HG03469 (cell line): Measurements from ENCODE around the gene CCL13.

Experiments
- ATAC-seq: cut with Tn5 transposase; IDR thresholded peaks from one replicate; pipeline ENCODE4 v1.9.1; 2021; ENCODE audit warnings: mild to moderate bottlenecking, moderate library complexity, moderate number of reproducible peaks; ENCODE audit not compliant: unreplicated experiment

CCL13 gene

DNA sequence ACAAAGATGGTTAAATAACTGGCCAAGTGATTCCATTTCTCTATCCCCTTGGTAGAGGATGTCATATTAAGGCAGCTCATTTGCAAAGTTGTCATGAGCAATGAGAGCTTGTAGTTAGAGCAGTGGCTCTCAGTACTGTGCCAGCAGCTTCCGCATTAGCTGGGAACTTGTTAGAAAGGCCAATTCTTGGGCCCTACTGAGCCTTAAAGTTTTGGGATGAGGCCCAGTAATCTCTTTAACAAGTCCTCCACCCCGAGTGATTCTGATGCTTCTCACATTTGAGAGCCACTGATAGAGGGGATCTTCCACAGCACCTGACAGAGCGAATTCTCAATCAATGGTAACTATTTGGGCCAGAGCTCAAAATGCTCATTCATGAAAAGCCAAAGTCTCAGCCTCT is 26.9 kb downstream of the CCL13 start:
- no peak for ATAC-seq

- ATAC-seq, result no peak
Measured at GRCh38 chr17:34384271-34384670, 28.0 kb downstream of the CCL13 start.

DNA sequence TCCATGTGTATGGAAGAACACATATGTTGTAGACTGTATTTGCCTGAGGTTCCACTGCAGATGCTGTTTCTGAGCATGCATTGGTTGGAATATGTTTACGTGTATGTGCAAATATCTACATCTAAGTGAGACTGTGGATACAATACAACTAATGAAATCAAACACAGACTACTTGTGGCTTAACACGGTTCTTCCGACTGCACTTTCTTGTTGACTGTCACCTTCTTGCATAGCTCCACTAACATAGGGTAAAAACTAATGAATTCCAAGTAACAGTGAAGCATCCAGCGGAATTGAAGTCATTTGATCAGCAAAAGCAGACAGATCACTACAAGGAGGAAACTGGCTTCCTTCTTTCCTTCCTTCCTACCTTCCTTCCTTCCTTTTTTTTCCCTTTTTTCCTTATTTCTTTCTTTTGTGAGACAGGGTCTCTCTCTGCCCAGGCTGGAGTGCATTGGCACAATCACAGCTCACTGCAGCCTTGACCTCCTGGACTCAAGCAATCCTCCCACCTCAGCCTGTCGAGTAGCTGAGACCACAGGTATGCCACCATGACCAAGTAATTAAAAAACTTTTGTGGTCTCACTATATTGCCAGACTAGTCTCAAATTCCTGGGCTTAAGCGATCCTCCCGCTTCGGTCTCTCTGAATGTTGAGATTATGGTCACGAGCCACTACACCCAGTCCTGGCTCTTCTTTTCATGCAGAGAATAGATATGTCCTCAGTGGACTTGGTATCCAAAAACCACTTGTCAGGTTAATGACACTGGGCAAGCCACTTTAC is 28.7 kb downstream of the CCL13 start:
- no peak for ATAC-seq

GRCh38 chr17:34386343-34386696 is 30.0 kb downstream of the CCL13 start:
- ATAC-seq, result no peak

GRCh38 chr17:34386697-34387550 is 30.6 kb downstream of the CCL13 start:
- ATAC-seq, result no peak

GRCh38 chr17:34387566-34387965 is 31.3 kb downstream of the CCL13 start:
- ATAC-seq, result no peak

DNA sequence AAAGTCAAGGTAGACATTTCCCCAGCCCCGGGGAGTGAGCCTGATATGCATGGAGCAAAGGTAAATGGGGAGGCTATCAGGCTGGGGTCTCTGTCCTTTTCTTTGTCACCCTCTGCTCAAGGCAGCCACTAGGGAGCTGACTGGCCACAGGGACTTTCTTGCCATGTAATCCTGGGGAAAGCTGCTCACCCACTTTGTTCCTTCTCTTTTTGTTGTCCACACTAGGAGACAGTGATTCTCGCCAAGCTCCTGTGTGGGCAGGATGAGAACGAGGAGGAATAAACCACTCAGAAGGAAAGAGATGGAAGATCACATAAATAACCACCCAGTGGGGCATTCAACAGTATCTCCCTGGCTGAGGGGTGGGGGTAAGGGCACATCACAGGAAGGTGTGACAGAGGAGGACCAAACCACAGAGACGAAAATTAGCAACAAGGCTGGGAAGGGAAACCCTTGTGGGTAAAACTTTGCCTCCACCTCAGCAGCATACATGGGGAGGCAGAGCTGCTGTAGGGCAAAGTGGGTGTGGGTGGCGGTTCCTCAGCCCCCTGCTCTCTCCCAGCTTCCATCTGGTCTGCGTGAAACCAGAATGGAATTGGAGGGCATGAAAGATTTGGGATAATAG is 33.0 kb downstream of the CCL13 start:
- ATAC-seq, result no peak

- no peak for ATAC-seq
Measured at GRCh38 chr17:34390649-34391048, 34.4 kb downstream of the CCL13 start.

DNA sequence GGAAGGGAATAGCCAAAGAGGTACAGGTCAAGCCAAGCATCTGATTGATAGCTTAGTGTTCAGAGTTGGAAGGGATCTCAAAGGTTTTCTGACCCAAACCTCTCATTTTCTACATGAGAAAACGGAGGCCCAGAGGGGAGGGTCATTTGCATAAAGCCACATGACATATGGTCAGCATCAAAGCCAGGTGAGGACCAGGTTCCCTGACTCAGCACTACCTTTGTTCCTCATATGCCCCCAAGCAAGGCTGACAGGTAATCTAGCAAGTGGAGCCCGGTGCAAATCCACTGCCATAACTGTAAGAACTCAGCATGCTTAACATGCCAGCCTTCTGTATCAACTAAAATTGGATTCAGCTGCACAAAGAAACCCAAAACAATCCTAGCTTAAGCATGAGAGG is 35.0 kb downstream of the CCL13 start:
- ATAC-seq, result no peak

GRCh38 chr17:34393401-34393800 is 37.1 kb downstream of the CCL13 start:
- no peak for ATAC-seq

DNA sequence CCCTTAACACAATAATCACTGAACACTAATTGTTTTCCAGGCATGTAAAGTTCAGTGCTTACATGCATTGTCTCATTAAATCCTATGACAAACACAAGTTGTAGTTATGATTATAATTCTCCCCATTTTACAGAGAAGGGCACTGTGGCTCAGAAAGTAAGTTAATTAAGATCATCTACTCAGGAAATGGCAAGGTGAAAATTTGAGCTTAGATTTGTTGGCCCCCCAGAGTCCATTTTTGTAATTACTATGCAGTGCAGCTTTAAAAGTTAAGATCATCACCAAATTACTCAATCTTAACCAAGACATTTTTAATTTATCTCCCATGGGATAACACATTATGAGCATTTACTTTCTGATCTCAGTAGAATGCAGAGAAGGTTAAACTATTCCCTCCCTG is 41.0 kb downstream of the CCL13 start:
- no peak for ATAC-seq

GRCh38 chr17:34398990-34399389 is 42.7 kb downstream of the CCL13 start:
- ATAC-seq, result no peak

DNA sequence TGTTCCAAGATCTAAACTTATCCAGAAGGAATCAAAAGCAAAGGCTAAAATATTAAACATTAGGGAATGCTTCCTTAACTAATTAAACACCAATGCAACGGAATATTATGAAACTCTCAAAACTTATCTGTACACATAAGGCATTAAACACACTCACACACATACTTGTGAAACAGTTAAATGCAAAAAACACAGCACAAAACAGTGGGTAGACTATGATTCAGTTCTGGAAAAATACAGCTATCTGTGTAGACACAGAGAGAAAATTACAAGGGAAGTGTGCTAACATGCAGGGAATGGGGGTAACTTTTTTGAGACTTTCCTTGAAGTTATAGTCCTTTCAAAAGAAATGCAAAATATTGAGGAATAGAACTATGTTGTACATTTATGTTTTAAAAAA is 43.4 kb downstream of the CCL13 start:
- no peak for ATAC-seq

GRCh38 chr17:34400301-34400931 is 44.1 kb downstream of the CCL13 start:
- no peak for ATAC-seq

- no peak for ATAC-seq
Measured at GRCh38 chr17:34401165-34401564, 44.9 kb downstream of the CCL13 start.

DNA sequence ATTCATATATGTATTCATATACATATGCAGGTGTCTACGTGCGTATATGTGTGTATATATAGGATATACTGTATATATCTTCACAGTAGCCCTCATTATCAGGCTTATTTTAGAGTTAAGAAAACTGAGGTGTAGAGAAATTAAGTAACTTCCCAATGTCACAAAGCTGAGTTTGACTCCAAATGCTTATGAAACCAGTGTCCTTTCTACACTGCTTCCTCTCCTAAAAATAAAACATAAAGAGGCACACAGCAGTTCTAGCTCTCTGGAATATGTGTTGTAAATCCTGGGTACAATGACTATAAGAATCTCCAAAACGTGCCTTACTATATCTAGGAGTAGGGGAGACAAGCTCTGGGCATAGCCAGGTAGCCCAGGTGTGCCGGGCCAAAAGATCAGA is 46.7 kb downstream of the CCL13 start:
- no peak for ATAC-seq

GRCh38 chr17:34406226-34406625 is 49.9 kb downstream of the CCL13 start:
- ATAC-seq, result no peak
